Type B pancreatic cell (in vitro differentiated cells): ENCODE results near the gene ARID4B. TPM values are rescaled to one million over a fixed set of nuclear protein-coding genes. Genes with fewer than 3 reads are reported as not detected.
A peak's percentile ranks its signal among the peaks of the same experiment; 100 is the strongest.

Experiments
- DNase-seq: peaks from one replicate; pipeline ENCODE4 v3.0.0; 2021; ENCODE audit warnings: mixed read lengths; ENCODE audit not compliant: unreplicated experiment; ENCODE audit errors: extremely low spot score
- H3K27ac Mint-ChIP-seq: 2 replicates; pipeline ENCODE4 v1.8.0; 2021; ENCODE audit warnings: mild to moderate bottlenecking, mixed read lengths
- H3K27me3 Mint-ChIP-seq: 2 replicates; pipeline ENCODE4 v1.8.0; 2021; ENCODE audit warnings: mixed read lengths
- H3K36me3 Mint-ChIP-seq: 2 replicates; pipeline ENCODE4 v1.8.0; 2021; ENCODE audit warnings: mixed read lengths
- H3K4me1 Mint-ChIP-seq: one replicate; pipeline ENCODE4 v1.8.0; 2021; ENCODE audit warnings: mixed read lengths; ENCODE audit not compliant: unreplicated experiment
- H3K4me3 Mint-ChIP-seq: 2 replicates; pipeline ENCODE4 v1.8.0; 2021; ENCODE audit warnings: mild to moderate bottlenecking, mixed read lengths
- H3K9me3 Mint-ChIP-seq: 2 replicates; pipeline ENCODE4 v1.8.0; 2021; ENCODE audit warnings: mixed read lengths
- long read RNA-seq: library from polyadenylated mRNA; unstranded; transcript quantifications from one replicate; pipeline ENCODE4 v2.0.0, GENCODE V29; 2020
- total RNA-seq: library from RNA; stranded (reverse); gene quantifications from 2 replicates; pipeline ENCODE4 v1.2.1, GENCODE V29; 2021; ENCODE audit warnings: low replicate concordance
- TF ChIP-seq, protein P1 (sequence below): fragments of 200-600 bp; sonication (generic); conservative IDR thresholded peaks from 2 replicates; pipeline ENCODE4 v1.5.0; 2021; ENCODE audit warnings: antibody characterized with exemption, mild to moderate bottlenecking

Gene ARID4B
- total RNA-seq: 33.5 and 42.4 TPM in 2 replicates
- long read RNA-seq, transcript ARID4B-208 (11 exons, 2,315 nt): major isoform, 20 of 142 reads
- long read RNA-seq, partial matches to known transcripts: 110 of 142 reads
- long read RNA-seq, other reads (novel, unspliced or antisense): 12 of 142 reads

DNA sequence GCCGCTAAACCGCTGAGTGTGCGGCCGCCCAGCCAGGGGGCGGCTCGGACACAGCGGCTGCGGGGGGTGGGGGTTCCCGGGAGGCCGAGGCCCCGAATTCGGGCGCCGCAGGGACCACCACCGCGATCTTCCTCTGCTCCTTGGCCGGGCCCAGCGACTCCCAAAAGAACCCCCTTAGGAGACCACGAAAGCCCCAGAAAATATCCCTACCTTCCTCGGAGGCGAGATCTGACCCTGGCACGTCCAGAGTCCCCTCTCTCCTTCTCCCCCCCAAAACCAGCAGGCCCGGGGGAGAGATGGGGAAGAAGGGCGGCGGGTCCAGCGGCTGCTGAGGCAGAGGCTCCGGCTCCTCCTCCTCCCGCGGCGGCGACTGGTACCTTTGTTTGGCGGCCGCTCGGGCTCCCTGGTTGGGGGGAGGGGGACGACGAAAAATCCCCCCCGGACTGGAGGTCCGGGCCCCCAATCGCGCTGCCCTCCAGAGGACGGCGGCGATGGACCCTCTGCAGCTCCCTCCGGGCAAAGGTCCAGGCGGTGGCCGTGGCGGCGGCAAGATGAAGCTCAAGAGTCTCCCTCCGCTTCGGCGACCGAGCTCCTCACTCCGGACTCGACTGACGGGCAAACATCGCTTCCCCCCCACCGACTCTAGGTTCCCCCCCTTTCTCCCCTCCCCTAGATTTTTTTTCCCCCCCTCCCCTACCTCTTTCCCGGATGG lies at the start of gene ARID4B:
Gene ARID4B, minus strand, starts transcription at position 621 of the 712 bp plus-strand sequence. CDS start 1,260 bp downstream, outside the sequence.
- Mint-ChIP-seq H3K4me3 (peak within 1 kb of the TSS; percentile 96), H3K27ac (peak within 1 kb of the TSS; percentile 94)
- peak; percentile 82 for DNase-seq

DNA sequence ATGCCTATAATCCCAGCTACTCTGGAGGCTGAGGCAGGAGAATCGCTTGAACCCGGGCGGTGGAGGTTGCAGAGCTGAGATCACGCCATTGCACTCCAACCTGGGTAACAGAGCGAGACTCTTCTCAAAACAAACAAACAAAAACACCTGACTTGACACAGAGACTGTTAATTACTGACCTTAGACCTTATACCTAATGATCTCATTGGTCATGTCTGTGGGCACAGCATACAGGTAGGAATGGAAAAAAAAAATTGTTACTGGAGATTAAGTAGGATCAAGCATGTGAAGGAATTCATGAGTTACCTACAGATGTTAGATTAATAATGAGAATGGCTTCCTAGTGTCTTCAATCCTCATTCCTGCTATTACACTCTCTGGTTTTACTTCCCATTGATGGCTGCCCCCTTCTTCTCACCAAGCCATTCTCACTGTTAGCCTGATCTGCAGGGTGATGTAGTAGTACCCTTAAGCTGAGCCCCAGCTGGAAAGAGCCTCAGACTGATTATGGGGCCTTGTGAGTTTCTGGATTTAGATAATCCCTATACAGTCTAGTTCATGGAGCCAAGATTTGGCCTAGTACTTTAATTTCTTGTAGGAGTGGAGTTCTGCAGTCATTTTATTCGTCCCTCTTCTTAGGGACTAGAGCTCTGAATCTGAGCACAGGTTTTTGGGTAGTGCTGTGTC lies 48.1 kb upstream of the ARID4B start:
- Mint-ChIP-seq H3K4me3 (no peak overlapping the region), H3K27me3 (no peaks in the 10 kb centered on the region), H3K9me3 (no peaks in the 10 kb centered on the region), H3K27ac (no peak overlapping the region), H3K4me1 (no peaks in the 10 kb centered on the region), H3K36me3 (peaks cover 26% of the 10 kb centered on the region)
- TF ChIP-seq, protein P1, sequence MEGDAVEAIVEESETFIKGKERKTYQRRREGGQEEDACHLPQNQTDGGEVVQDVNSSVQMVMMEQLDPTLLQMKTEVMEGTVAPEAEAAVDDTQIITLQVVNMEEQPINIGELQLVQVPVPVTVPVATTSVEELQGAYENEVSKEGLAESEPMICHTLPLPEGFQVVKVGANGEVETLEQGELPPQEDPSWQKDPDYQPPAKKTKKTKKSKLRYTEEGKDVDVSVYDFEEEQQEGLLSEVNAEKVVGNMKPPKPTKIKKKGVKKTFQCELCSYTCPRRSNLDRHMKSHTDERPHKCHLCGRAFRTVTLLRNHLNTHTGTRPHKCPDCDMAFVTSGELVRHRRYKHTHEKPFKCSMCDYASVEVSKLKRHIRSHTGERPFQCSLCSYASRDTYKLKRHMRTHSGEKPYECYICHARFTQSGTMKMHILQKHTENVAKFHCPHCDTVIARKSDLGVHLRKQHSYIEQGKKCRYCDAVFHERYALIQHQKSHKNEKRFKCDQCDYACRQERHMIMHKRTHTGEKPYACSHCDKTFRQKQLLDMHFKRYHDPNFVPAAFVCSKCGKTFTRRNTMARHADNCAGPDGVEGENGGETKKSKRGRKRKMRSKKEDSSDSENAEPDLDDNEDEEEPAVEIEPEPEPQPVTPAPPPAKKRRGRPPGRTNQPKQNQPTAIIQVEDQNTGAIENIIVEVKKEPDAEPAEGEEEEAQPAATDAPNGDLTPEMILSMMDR: no peak
- DNase-seq: no peak

More for the DNA sequence above, at the start of gene ARID4B:
- no peaks in the 10 kb centered on the region for H3K9me3 Mint-ChIP-seq
- peaks cover 32% of the 10 kb centered on the region for H3K4me1 Mint-ChIP-seq
- peaks cover 5% of the 10 kb centered on the region for H3K36me3 Mint-ChIP-seq
- TF ChIP-seq, protein P1: no peak
- H3K27me3 Mint-ChIP-seq: no peaks in the 10 kb centered on the region

DNA sequence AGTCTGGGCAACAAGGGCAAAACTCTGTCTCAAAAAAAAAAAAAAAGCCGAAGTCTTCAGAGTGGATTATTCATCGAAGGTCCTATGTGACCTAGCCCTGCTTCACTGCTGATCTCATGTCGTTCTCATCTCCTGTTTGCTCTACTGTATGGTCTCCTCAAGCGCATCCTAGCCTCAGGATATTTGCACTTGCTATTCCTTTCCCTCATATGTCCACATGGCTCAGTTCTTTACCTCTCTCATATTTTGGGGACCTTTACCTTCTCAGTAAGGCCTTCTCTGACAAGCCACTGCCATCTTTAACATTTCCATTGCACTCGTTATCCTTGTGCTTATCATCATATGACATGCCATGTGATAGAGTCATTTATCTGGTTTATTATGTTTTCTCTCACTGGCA lies 41.8 kb upstream of the ARID4B start:
- no peaks in the 10 kb centered on the region for H3K27me3 Mint-ChIP-seq
- H3K27ac Mint-ChIP-seq: peak overlapping the region; percentile 24
- H3K4me3 Mint-ChIP-seq: peak overlapping the region; percentile 68
- TF ChIP-seq, protein P1: no peak
- H3K9me3 Mint-ChIP-seq: no peaks in the 10 kb centered on the region
- peaks cover 14% of the 10 kb centered on the region for H3K36me3 Mint-ChIP-seq
- no peak for DNase-seq
- H3K4me1 Mint-ChIP-seq: peaks cover 25% of the 10 kb centered on the region

DNA sequence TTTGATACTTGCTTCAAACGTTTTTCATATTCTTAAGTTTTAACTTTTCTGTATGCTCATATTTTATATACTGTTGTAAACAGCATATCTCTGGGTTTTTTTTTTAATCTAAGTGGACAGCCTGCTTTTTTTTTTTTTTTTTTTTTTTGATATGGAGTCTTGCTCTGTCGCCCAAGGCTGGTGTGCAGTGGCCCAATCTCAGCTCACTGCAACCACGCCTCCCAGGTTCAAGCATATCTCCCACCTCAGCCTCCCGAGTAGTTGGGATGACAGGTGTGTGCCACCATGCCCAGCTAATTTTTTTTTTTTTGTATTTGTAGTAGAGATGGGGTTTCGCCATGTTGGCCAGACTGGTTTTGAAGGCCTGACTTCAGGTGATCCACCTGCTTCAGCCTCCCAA lies 40.4 kb upstream of the ARID4B start:
- Mint-ChIP-seq H3K36me3 (peaks cover 10% of the 10 kb centered on the region), H3K27ac (peak overlapping the region; percentile 96), H3K9me3 (no peaks in the 10 kb centered on the region), H3K27me3 (no peaks in the 10 kb centered on the region), H3K4me1 (peaks cover 25% of the 10 kb centered on the region), H3K4me3 (peak overlapping the region; percentile 97)
- TF ChIP-seq, protein P1: no peak
- no peak for DNase-seq

DNA sequence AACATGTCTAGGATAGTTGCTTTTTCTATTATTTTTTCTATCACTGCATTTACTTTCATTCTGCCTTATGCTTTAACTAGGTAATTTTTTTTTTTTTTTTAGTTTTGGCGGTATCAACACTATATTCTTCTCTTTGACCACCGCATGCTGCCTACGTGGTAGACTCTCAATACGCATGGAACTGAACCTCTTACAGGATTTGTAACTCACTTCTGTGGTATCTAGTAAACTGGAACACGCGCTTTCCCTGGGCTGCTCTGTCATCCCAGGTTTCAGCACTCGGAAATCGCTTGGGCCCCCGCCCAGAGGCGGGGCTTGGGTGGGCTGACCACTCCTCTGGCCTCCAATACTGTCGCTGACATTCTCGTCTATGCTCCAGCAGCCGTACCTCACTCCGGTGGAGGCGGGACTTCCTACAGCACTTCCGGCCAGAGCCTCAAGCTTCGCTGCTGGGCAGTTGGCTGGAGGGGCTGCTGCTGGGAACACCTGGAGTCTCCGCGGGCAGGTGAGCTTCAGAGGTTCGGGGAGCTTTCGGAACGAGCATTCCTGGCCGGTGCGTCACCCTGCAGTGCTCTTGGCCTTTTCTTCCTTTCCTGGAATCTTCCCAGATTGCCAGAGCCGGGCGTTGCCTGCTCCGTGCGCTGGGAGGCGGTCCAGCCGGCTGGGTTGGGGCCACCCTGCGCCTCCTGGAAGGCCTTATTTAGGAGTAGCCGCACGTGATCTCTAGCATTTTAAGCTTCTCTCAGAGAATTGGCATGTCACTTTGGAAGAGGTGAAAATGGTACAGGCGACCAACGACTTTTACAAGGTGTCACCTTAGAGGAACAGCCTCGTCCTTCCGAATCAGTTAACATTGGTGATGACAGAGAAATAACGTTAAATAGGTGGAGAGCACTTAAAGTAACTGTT lies 39.3 kb upstream of the ARID4B start, which contains the start of gene TBCE:
Gene TBCE, plus strand, starts transcription at position 428 of the 909 bp plus-strand sequence. CDS start 12,623 bp downstream, outside the sequence.
- Mint-ChIP-seq H3K9me3 (no peaks in the 10 kb centered on the region), H3K4me3 (peak within 1 kb of the TSS; percentile 97), H3K4me1 (peaks cover 25% of the 10 kb centered on the region), H3K27me3 (no peaks in the 10 kb centered on the region), H3K36me3 (peaks cover 8% of the 10 kb centered on the region), H3K27ac (peak within 1 kb of the TSS; percentile 96)
- TF ChIP-seq, protein P1: peak; percentile 33
- peak; percentile 93 for DNase-seq
